HFF-Myc (cell line): ENCODE results near the gene RBM38.
A peak's percentile ranks its signal among the peaks of the same experiment; 100 is the strongest.

Source experiments
- DNase-seq: peaks from one replicate; pipeline ENCODE4 v3.0.0-alpha.2; 2011; ENCODE audit warnings: low read depth; ENCODE audit errors: extremely low read depth
- H3K4me3 ChIP-seq: replicated peaks from 2 replicates; pipeline ENCODE4 v1.5.1; 2011; ENCODE audit warnings: low read depth, mild to moderate bottlenecking, control low read depth, low read length
- CTCF ChIP-seq: IDR thresholded peaks from 2 replicates; pipeline ENCODE4 v1.5.1; 2012; ENCODE audit warnings: mild to moderate bottlenecking, low read depth, low read length, control low read depth; ENCODE audit errors: missing control alignments

RBM38 gene

DNA sequence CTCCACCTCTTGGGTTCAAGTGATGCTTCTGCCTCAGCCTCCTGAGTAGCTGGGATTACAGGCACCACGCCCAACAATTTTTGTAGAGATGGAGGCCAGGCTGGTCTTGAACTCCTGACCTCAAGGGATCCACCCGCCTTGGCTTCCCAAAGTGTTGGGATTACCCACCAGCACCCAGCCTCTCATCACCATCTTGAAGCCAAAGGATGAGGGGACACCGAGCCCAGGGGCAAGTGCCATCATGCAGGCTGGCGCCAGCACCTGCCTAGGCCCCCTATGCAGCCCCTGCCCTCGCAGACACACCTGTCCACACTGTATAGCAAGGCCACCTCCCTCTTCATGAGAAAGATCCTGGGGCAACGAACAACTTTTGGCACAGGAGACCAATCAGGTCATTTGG, 5.3 kb upstream of the RBM38 start:
- TF ChIP-seq CTCF: no peak
- no peak for DNase-seq
- no peak overlapping the region for H3K4me3 ChIP-seq

GRCh38 chr20:57386762-57387161, 4.4 kb upstream of the RBM38 start:
- no peak overlapping the region for H3K4me3 ChIP-seq
- no peak for DNase-seq
- no peak for TF ChIP-seq CTCF

DNA sequence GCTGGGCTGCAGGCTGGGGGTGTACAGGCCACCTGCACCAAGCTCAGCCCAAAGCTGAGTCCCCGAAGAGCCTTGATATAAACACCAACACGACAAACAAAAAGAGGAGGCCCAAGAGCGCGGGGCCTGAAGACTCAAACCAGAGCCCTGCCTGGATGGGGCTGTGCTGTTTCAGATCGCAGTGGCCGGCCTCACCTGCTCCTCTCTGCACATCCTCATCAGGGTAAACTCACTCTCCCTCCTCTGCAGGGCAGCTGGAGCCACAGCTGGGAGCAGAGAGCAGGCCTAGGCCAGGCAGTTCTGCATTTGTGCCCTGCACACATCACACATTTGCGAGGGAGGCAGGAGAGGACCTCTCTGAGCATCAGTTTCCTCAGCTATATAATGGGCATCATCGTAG, 3.7 kb upstream of the RBM38 start:
- TF ChIP-seq CTCF: no peak
- no peak for DNase-seq
- H3K4me3 ChIP-seq: no peak overlapping the region

- no peak for TF ChIP-seq CTCF
- DNase-seq: no peak
- no peak overlapping the region for H3K4me3 ChIP-seq
Measured at GRCh38 chr20:57387945-57388371, 3.2 kb upstream of the RBM38 start.

DNA sequence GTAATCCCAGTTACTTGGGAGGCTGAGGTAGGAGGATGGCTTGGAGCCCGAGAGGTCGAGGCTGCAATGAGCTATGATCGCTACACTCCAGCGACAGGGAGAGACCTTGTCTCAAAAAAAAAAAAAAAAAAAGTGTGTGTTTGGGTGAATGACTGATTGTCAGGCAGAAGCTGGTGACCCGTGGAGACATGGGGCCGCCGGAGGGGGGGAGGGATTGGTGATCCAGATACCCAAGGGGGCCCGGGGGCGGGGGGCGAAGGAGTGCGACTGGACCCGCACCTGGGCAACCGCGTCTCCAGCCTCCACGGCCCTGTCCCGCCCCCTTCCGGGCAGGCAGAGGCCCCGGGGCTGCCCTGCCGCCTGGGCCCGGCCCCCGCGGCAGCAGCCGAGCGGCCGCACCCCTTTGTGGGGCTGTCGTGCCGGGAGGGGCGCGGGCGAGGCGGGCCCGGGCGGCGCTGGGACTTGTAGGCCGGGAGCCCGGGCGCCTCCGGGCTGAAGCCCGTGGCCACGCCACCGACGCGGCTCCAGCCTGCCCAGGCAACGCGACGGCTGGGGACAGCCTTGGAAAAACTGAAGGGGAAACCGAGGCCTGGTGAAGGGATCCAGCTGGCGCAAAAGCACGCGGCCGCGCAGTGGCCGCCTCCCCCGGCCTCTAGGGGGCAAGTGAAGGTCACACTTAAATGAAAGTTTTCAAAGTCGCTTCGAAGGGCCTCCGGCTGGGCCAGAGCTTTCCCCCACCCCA, 2.1 kb upstream of the RBM38 start:
- no peak for DNase-seq
- no peak overlapping the region for H3K4me3 ChIP-seq
- peak; percentile 10 for TF ChIP-seq CTCF

DNA sequence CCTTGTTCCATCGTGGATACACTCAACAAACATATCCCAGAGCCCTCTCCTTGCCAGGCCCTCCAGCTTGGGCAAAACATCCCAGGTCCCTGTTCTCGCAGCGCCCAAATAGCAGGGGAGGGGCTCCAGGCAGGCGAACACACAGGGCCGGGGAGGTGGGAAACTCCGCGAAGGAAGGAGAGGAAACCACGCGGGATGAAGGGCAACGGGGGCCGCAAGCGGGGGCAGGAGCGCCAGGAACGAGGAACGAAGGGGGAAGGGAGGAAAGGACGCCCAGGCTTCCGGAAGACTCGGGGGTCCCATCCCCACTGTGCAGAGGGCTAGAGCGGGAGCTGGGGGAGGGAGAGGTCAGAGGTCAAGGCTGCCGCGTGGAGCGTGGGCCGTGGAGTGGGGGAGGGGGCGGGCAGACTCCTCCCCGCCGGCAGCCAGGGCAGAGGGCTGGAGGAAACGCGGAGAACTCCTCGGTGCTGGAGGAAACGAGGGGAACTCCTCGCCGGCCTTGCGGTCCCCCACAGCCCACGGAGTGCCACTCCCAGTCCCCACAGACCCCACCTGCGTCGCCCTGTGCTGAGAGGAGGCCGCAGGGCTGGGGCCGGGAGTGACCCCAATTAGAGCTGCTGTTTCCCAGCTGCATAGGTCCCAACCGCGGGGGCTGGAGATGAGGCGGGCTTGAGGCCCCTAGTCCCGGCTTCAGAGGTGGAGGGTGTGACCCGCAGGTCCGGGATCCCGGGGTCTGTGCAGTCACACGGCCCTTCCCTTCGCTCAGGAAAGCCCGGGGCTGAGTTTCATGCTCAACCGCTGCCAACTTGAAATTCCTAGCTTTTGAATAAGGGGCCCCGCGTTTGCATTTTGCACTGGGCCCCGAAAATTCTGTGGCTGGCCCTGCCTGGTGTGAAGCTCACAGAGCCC, 1.2 kb upstream of the RBM38 start:
- no peak for DNase-seq
- H3K4me3 ChIP-seq: no peak overlapping the region
- TF ChIP-seq CTCF: no peak
